GM12878 (cell line): ENCODE measurements around the gene GPR78. TPM values are rescaled to one million over a fixed set of nuclear protein-coding genes. Genes with fewer than 3 reads are reported as not detected.

Experiments
- ATAC-seq: fragments of 200-7000 bp; cut with Tn5 transposase; 3 replicates; pipeline ENCODE4 v1.9.1; 2020; ENCODE audit warnings: mild to moderate bottlenecking, moderate library complexity
- BruUV-seq: library from RNA; stranded (reverse); fragments of 400-500 nt; replicated peaks from 2 replicates; lab custom pipeline; 2021; lab: Mats Ljungman, UMichigan
- CTCF ChIA-PET: fragments of 300-600 bp; sonication (Branson Sonifier 250); formaldehyde crosslinking; extraction: SDS; loops from one replicate; lab custom pipeline; 2021; ENCODE audit warnings: inconsistent platforms; lab: Yijun Ruan, JAX
- POLR2A ChIA-PET: fragments of 350-600 bp; formaldehyde crosslinking; extraction: SDS; loops from one replicate; lab custom pipeline; 2021; ENCODE audit warnings: inconsistent platforms; lab: Charles Lee
- RAD21 ChIA-PET: fragments of 300-600 bp; sonication (Branson Sonifier 250); formaldehyde crosslinking; loops from one replicate; lab custom pipeline; 2023; ENCODE audit warnings: antibody characterized with exemption; ENCODE audit not compliant: unreplicated experiment; lab: Charles Lee
- SMC1A ChIA-PET: fragments of 300-600 bp; sonication (Branson Sonifier 250); formaldehyde crosslinking; loops from one replicate; lab custom pipeline; 2023; ENCODE audit not compliant: unreplicated experiment, uncharacterized antibody; lab: Charles Lee
- DNase-seq: peaks from one replicate; pipeline ENCODE4 v3.0.0-alpha.2; 2011; ENCODE audit warnings: low read depth, low spot score
- FAIRE-seq: peaks from 3 replicates; lab custom pipeline; 2011; peaks lifted over from hg19 to GRCh38; lab: Jason Lieb, UNC
- H2AFZ ChIP-seq: 2 replicates; pipeline ENCODE4 v1.6.0; 2011; ENCODE audit warnings: low read depth, low read length, control low read depth; ENCODE audit not compliant: control insufficient read depth
- H3K27ac ChIP-seq: 2 replicates; pipeline ENCODE4 v1.5.1; 2011; ENCODE audit warnings: control low read depth; ENCODE audit not compliant: control insufficient read depth, insufficient read depth
- H3K27me3 ChIP-seq, 2 experiments: replicated peaks in 1 of 2; 2 replicates each; pipeline versions ENCODE4 v1.6.0 to v1.6.1; 2011; ENCODE audit warnings: low read length in 1 of 2; ENCODE audit not compliant: control insufficient read depth in 2 of 2, insufficient read depth in 2 of 2
- H3K36me3 ChIP-seq, 2 experiments: 2 replicates each; pipeline ENCODE4 v1.5.1; 2011; ENCODE audit warnings: low read length in 1 of 2; ENCODE audit not compliant: control insufficient read depth in 2 of 2, insufficient read depth in 2 of 2
- H3K4me1 ChIP-seq: 2 replicates; pipeline ENCODE4 v1.6.1; 2011; ENCODE audit warnings: mild to moderate bottlenecking, low read length, moderate library complexity, mixed read lengths; ENCODE audit not compliant: control insufficient read depth, insufficient read depth
- H3K4me2 ChIP-seq: 2 replicates; pipeline ENCODE4 v1.6.0; 2011; ENCODE audit warnings: control low read depth; ENCODE audit not compliant: control insufficient read depth, insufficient read depth
- H3K4me3 ChIP-seq: fragments of 200-600 bp; sonication (generic); 2 replicates; pipeline ENCODE4 v1.5.1; 2016
- H3K79me2 ChIP-seq: 2 replicates; pipeline ENCODE4 v1.6.0; 2011; ENCODE audit warnings: low read length; ENCODE audit not compliant: control insufficient read depth, insufficient read depth
- H3K9ac ChIP-seq: 2 replicates; pipeline ENCODE4 v1.8.0; 2011; ENCODE audit warnings: low read length, control low read depth, mixed read lengths; ENCODE audit not compliant: control insufficient read depth, insufficient read depth
- H3K9me3 ChIP-seq: replicated peaks from 3 replicates; pipeline ENCODE4 v1.5.1; 2011; ENCODE audit warnings: mild to moderate bottlenecking, low read length; ENCODE audit not compliant: control insufficient read depth, insufficient read depth
- H4K20me1 ChIP-seq: 2 replicates; pipeline ENCODE4 v1.6.0; 2011; ENCODE audit not compliant: control insufficient read depth, insufficient read depth
- BCL11A ChIP-seq: IDR thresholded peaks from 2 replicates; pipeline ENCODE4 v1.6.1; 2011; ENCODE audit warnings: low read depth, low read length
- BHLHE40 ChIP-seq, 2 experiments: fragments of 450-650 bp in 1 of 2; IDR thresholded peaks; 2 replicates each; pipeline ENCODE4 v1.6.1; 2011 to 2017; ENCODE audit warnings: low read depth in 2 of 2, borderline replicate concordance in 1 of 2, improper control_type of control experiment in 1 of 2, low read length in 1 of 2, mild to moderate bottlenecking in 1 of 2
- BRCA1 ChIP-seq: IDR thresholded peaks from 2 replicates; pipeline ENCODE4 v1.6.1; 2011; ENCODE audit warnings: low read depth, low read length, improper control_type of control experiment
- CBX5 ChIP-seq: sonication (generic); IDR thresholded peaks from 2 replicates; pipeline ENCODE4 v1.6.1; 2016; ENCODE audit warnings: low read depth, moderate library complexity, mild to moderate bottlenecking, inconsistent platforms
- CEBPB ChIP-seq, 2 experiments: fragments of 150-350 bp in 1 of 2; IDR thresholded peaks; 2 replicates each; pipeline ENCODE4 v1.6.1; 2012 to 2014; ENCODE audit warnings: low read depth in 2 of 2, low read length in 2 of 2, borderline replicate concordance in 1 of 2, inconsistent platforms in 1 of 2
- GABPA ChIP-seq: IDR thresholded peaks from 2 replicates; pipeline ENCODE4 v1.6.1; 2014; ENCODE audit warnings: antibody characterized with exemption, low read depth, mild to moderate bottlenecking, inconsistent platforms
- HDAC6 ChIP-seq: fragments of 200-600 bp; sonication (generic); IDR thresholded peaks from one replicate; pipeline ENCODE4 v1.8.0; 2017; ENCODE audit warnings: antibody characterized with exemption; ENCODE audit not compliant: unreplicated experiment
- IKZF1 ChIP-seq: fragments of 450-650 bp; conservative IDR thresholded peaks from 2 replicates; pipeline ENCODE4 v1.6.1; 2017; ENCODE audit warnings: antibody characterized with exemption, mild to moderate bottlenecking
- NFXL1 ChIP-seq: fragments of 450-650 bp; IDR thresholded peaks from 2 replicates; pipeline ENCODE4 v1.6.1; 2017; ENCODE audit warnings: antibody characterized with exemption, mild to moderate bottlenecking, borderline replicate concordance
- RAD21 ChIP-seq: IDR thresholded peaks from 2 replicates; pipeline ENCODE4 v1.6.1; 2011; ENCODE audit warnings: mild to moderate bottlenecking, low read depth, low read length, moderate library complexity; ENCODE audit not compliant: insufficient read depth
- RAD51 ChIP-seq: fragments of 450-650 bp; IDR thresholded peaks from 2 replicates; pipeline ENCODE4 v1.6.1; 2016; ENCODE audit warnings: moderate library complexity, mild to moderate bottlenecking, inconsistent platforms
- TBL1XR1 ChIP-seq: IDR thresholded peaks from 2 replicates; pipeline ENCODE4 v1.6.1; 2012; ENCODE audit warnings: low read depth, low read length, improper control_type of control experiment
- ZNF207 ChIP-seq: fragments of 450-650 bp; IDR thresholded peaks from 2 replicates; pipeline ENCODE4 v1.6.1; 2014; ENCODE audit warnings: antibody characterized with exemption, mild to moderate bottlenecking, borderline replicate concordance
- ZNF274 ChIP-seq: IDR thresholded peaks from one replicate; pipeline ENCODE4 v1.8.0; 2011; ENCODE audit not compliant: insufficient read length, insufficient read depth
- WGBS: methylation state at CpG from one replicate; pipeline ENCODE4 v1.1.6; 2016; ENCODE audit warnings: low lambda C conversion rate; ENCODE audit not compliant: insufficient replicate concordance, insufficient coverage; ENCODE audit errors: missing lambda C conversion rate; 5-methylcytosine and 5-hydroxymethylcytosine counted together
- in situ Hi-C: fragments of 300-500 bp; cut with MboI; formaldehyde crosslinking; loops from 9 replicates; pipeline ENCODE4 v1.14.3; 2018; ENCODE audit warnings: mixed read lengths
- intact Hi-C: fragments of 100-400 bp; cut with micrococcal nuclease; formaldehyde crosslinking; loops from one replicate; pipeline ENCODE4 v1.14.2; 2022; ENCODE audit not compliant: unreplicated experiment
- polyA plus RNA-seq, 11 experiments: library from polyadenylated mRNA; depleted of rRNA in 4 of 11; unstranded in 6 of 11; stranded (reverse) in 5 of 11; fragments of >200 nt; fragmentation: Nextera tagmentation in 4 of 11; fragmentation: Illumina TruSeq in 1 of 11; extraction: Ambion mirVana in 4 of 11; extraction: Trizol in 1 of 11; gene quantifications; 1 replicate in 1 of 11; 2 replicates in 10 of 11; pipeline versions ENCODE4 v1.2.1 to v1.2.3, GENCODE V29; 2011 to 2016; ENCODE audit warnings: inconsistent platforms in 2 of 11, missing spikeins in 2 of 11, low read depth in 1 of 11
- total RNA-seq, 4 experiments: library from RNA; depleted of rRNA in 3 of 4; stranded (reverse); fragments of >200 nt in 3 of 4; fragmentation: Illumina TruSeq in 1 of 4; extraction: Trizol in 1 of 4; gene quantifications; 2 replicates each; pipeline versions ENCODE4 v1.2.1 to v1.2.3, GENCODE V29; 2013 to 2021
- TF ChIP-seq, protein P1 (sequence below): fragments of 450-650 bp; IDR thresholded peaks from 2 replicates; pipeline ENCODE4 v1.6.1; 2017; ENCODE audit warnings: mild to moderate bottlenecking, moderate library complexity

The GPR78 gene
- total and polyA plus RNA-seq, 10 of the 15 experiments (the other 5 are each of a cell fraction or from before 2014, with no cell fraction given), result 0.03 TPM; not detected in 9

DNA sequence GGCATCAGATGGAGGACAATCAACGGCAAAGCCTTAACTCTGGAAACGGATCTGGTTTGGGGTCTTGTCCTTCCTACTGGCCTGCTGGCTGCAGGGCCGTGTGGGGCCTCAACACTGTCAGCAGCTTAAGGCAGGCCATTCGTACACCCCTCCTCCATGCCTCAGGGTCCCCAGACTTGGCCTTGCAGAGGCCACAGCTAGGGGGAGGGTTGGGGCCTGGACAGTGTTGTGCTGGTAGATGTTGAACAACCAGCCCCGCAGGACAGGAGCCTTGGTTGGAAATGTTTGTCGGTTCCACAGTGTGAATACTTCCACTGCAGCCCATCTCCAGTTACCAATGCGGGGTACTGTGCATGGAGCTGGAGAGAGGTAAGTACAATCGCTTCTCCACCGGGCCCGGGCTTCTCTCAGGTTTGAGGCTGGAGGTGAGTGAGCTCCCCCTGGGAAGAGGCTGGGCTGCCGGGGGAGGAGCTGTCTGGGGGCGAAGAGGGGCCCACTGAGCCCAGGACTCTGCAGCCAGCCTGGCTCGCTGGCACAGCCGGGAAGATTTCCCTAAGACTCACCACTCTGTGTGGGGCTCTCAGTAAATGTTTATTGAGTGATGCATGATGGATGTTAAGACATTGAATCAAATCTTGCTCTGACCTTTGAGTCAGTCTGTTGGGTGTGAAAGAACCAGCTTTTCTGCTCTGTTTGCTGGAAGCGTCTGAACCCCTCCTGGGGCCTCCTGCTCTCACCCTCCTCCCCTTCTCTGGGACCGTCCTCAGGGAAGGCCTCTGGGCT, 19.7 kb upstream of the GPR78 start:
- Histone ChIP-seq H3K27me3 (no peaks in the 10 kb centered on the region), H3K36me3 (no peaks in the 10 kb centered on the region), H3K4me2 (no peak overlapping the region), H3K4me3 (no peak overlapping the region), H3K79me2 (no peaks in the 10 kb centered on the region), H3K4me1 (no peaks in the 10 kb centered on the region), H3K9ac (no peak overlapping the region), H3K9me3 (no peaks in the 10 kb centered on the region), H2AFZ (no peak overlapping the region), H3K27ac (no peak overlapping the region), H4K20me1 (no peaks in the 10 kb centered on the region)
- ChIA-PET SMC1A (no interaction called here), CTCF (no interaction called here), RAD21 (interaction anchor here (0.6 kb wide), 1 partner anchor 134 kb away, joined by 3 read pairs; no protein-coding TSS in a partner anchor), POLR2A (no interaction called here)
- BruUV-seq, result no TSS peak
- in situ Hi-C loops (no loop called here), intact Hi-C loops (no loop called here)
- TF ChIP-seq CEBPB (IDR thresholded peaks at IDR 0.05; ENCODE audit: borderline replicate concordance in 1 of 2, low read depth in 2 of 2, low read length in 2 of 2) (no peak), NFXL1 (no peak), RAD51 (no peak), ZNF274 (no peak), ZNF207 (no peak), TBL1XR1 (no peak), HDAC6 (no peak), GABPA (no peak)
- no peak for DNase-seq
- no peak for ATAC-seq
- WGBS, result 48% methylated on average over 16 of the region's 16 CpGs
- no peak for FAIRE-seq

DNA sequence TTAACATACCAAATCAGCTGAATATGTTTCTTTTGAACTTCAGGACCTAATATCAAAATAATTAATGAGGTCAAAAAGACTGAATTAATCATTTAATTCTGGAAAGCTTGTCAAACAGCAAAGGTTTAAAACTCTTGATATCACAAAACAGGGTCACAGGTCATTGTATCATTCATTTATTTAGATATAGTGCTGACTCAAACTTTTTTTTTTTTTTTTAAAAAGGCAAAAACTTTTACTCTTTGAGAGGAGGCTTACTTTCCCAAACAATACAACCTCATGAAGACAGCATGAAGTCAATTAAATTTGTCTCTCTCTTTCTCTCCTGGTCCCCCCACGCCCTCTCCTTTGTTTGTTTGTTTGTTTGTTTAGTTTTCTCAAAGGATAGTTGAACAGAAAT, 15.6 kb upstream of the GPR78 start:
- H4K20me1 ChIP-seq, result no peaks in the 10 kb centered on the region
- no peak overlapping the region for H3K4me2 ChIP-seq
- no peak overlapping the region for H2AFZ ChIP-seq
- ChIA-PET SMC1A (no interaction called here), POLR2A (no interaction called here), RAD21 (no interaction called here), CTCF (no interaction called here)
- no peak overlapping the region for H3K27ac ChIP-seq
- H3K36me3 ChIP-seq, result no peaks in the 10 kb centered on the region
- in situ Hi-C loops, result no loop called here
- no peak for ATAC-seq
- H3K9me3 ChIP-seq, result no peaks in the 10 kb centered on the region
- H3K4me3 ChIP-seq, result no peak overlapping the region
- intact Hi-C loops, result no loop called here
- DNase-seq, result no peak
- H3K27me3 ChIP-seq, result no peaks in the 10 kb centered on the region
- H3K9ac ChIP-seq, result no peak overlapping the region
- BruUV-seq, result no TSS peak
- H3K4me1 ChIP-seq, result no peaks in the 10 kb centered on the region
- no peaks in the 10 kb centered on the region for H3K79me2 ChIP-seq
- 0% methylated on average over 1 of the region's 1 CpG for WGBS
- FAIRE-seq, result no peak
- TF ChIP-seq, protein P1, sequence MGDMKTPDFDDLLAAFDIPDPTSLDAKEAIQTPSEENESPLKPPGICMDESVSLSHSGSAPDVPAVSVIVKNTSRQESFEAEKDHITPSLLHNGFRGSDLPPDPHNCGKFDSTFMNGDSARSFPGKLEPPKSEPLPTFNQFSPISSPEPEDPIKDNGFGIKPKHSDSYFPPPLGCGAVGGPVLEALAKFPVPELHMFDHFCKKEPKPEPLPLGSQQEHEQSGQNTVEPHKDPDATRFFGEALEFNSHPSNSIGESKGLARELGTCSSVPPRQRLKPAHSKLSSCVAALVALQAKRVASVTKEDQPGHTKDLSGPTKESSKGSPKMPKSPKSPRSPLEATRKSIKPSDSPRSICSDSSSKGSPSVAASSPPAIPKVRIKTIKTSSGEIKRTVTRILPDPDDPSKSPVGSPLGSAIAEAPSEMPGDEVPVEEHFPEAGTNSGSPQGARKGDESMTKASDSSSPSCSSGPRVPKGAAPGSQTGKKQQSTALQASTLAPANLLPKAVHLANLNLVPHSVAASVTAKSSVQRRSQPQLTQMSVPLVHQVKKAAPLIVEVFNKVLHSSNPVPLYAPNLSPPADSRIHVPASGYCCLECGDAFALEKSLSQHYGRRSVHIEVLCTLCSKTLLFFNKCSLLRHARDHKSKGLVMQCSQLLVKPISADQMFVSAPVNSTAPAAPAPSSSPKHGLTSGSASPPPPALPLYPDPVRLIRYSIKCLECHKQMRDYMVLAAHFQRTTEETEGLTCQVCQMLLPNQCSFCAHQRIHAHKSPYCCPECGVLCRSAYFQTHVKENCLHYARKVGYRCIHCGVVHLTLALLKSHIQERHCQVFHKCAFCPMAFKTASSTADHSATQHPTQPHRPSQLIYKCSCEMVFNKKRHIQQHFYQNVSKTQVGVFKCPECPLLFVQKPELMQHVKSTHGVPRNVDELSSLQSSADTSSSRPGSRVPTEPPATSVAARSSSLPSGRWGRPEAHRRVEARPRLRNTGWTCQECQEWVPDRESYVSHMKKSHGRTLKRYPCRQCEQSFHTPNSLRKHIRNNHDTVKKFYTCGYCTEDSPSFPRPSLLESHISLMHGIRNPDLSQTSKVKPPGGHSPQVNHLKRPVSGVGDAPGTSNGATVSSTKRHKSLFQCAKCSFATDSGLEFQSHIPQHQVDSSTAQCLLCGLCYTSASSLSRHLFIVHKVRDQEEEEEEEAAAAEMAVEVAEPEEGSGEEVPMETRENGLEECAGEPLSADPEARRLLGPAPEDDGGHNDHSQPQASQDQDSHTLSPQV, result no peak
- TF ChIP-seq RAD21 (no peak), BHLHE40 (IDR thresholded peaks at IDR 0.05; ENCODE audit: borderline replicate concordance in 1 of 2, low read depth in 2 of 2, low read length in 1 of 2) (no peak), IKZF1 (no peak), BCL11A (no peak), RAD51 (no peak), CBX5 (no peak), BRCA1 (no peak)
